RWPE1 (cell line): Measurements from ENCODE around the gene TRMT44.
"Not testable (repeated sequence)": the region's sequence is repeated elsewhere in the genome, so short reads cannot be mapped to it uniquely, and the experiment has no call there.

Source experiments
- CTCF ChIA-PET: fragments of 350-600 bp; sonication (Branson Sonifier 250); formaldehyde crosslinking; extraction: SDS; loops from one replicate; lab custom pipeline; 2021; lab: Yijun Ruan, JAX
- POLR2A ChIA-PET: fragments of 400-600 bp; formaldehyde crosslinking; extraction: SDS; loops from one replicate; lab custom pipeline; 2020; ENCODE audit warnings: antibody characterized with exemption; ENCODE audit not compliant: low non-redundant PET; lab: Yijun Ruan, JAX
- DNase-seq: peaks from one replicate; pipeline ENCODE4 v3.0.0; 2012; ENCODE audit warnings: low spot score
- H3K27ac ChIP-seq: fragments of 450-650 bp; 2 replicates; pipeline ENCODE4 v1.5.1; 2017
- CTCF ChIP-seq: fragments of 450-650 bp; conservative IDR thresholded peaks from 2 replicates; pipeline ENCODE4 v1.5.1; 2017; ENCODE audit warnings: low read depth, mild to moderate bottlenecking

The TRMT44 gene

GRCh38 chr4:8417071-8417614, 23.4 kb upstream of the TRMT44 start:
- TF ChIP-seq CTCF, result no peak
- no peak for DNase-seq
- no peak overlapping the region for H3K27ac ChIP-seq
- POLR2A ChIA-PET, result interaction anchor here (0.5 kb wide), 1 partner anchor 452 kb away, joined by 3 read pairs; no protein-coding TSS in a partner anchor
- CTCF ChIA-PET, result no interaction called here

- TF ChIP-seq CTCF, result no peak
These were observed 21.1 kb upstream of the TRMT44 start for GRCh38 chr4:8419222-8420041.

GRCh38 chr4:8420151-8420550, 20.4 kb upstream of the TRMT44 start:
- CTCF ChIA-PET, DNase-seq, H3K27ac ChIP-seq, POLR2A ChIA-PET: not testable (repeated sequence)

More at GRCh38 chr4:8419222-8420041, 21.1 kb upstream of the TRMT44 start:
- ChIA-PET CTCF (no interaction called here), POLR2A (no interaction called here)
- no peak for DNase-seq
- H3K27ac ChIP-seq, result 0 out of 2 replicates have a peak overlapping the region, but pooled peaks have one; percentile 15

GRCh38 chr4:8422327-8422726, 18.2 kb upstream of the TRMT44 start:
- TF ChIP-seq CTCF, result no peak
- POLR2A ChIA-PET, result no interaction called here
- H3K27ac ChIP-seq, result no peak overlapping the region
- CTCF ChIA-PET, result interaction anchor here (0.5 kb wide), 1 partner anchor 162 kb away, joined by 3 read pairs; no protein-coding TSS in a partner anchor
- DNase-seq, result no peak

- POLR2A ChIA-PET, result no interaction called here
- DNase-seq, result no peak
- CTCF ChIA-PET, result interaction anchor here (0.5 kb wide), 1 partner anchor 162 kb away, joined by 3 read pairs; no protein-coding TSS in a partner anchor
- TF ChIP-seq CTCF, result no peak
- no peak overlapping the region for H3K27ac ChIP-seq
These were observed 17.8 kb upstream of the TRMT44 start for GRCh38 chr4:8422786-8423185.

GRCh38 chr4:8427262-8427661, 13.3 kb upstream of the TRMT44 start:
- TF ChIP-seq CTCF, result no peak
- H3K27ac ChIP-seq, result peak overlapping the region; percentile 79
- CTCF ChIA-PET, result interaction anchor here (1.1 kb wide), 1 partner anchor 24 kb away, joined by 3 read pairs; no protein-coding TSS in a partner anchor

More at GRCh38 chr4:8427262-8427661, 13.3 kb upstream of the TRMT44 start:
- POLR2A ChIA-PET, result interaction anchor here (0.6 kb wide), 1 partner anchor 9 kb away, joined by 8 read pairs; no protein-coding TSS in a partner anchor
- DNase-seq, result no peak
